Natural killer cell treated with Interleukin-12 subunit alpha and Interleukin-12 subunit beta and Interleukin-15 and Interleukin-18, amount 100 ng/mL, for 72 hours (primary cell): ENCODE measurements around the gene KAT6B. TPM values are rescaled to one million over a fixed set of nuclear protein-coding genes. Genes with fewer than 3 reads are reported as not detected.
"Not testable (repeated sequence)": the region's sequence is repeated elsewhere in the genome, so short reads cannot be mapped to it uniquely, and the experiment has no call there.

Experiments
- ATAC-seq, 2 donors: fragments of 150-1000 bp; cut with Tn5 transposase in 1 of 2; sonication (Bioruptor Pico), chemical (Tn5 transposase) in 1 of 2; 2 replicates each; pipeline ENCODE4 v1.10.0; 2021
- DNase-seq: peaks from one replicate; pipeline ENCODE4 v3.0.0; 2022; ENCODE audit warnings: low spot score
- H3K27ac Mint-ChIP-seq, 2 donors: 1 replicate in 1 of 2; 2 replicates in 1 of 2; pipeline ENCODE4 v1.8.0; 2022; ENCODE audit warnings: mixed read lengths in 2 of 2, mild to moderate bottlenecking in 1 of 2, moderate library complexity in 1 of 2
- H3K27me3 Mint-ChIP-seq, 2 donors: 1 replicate in 1 of 2; 2 replicates in 1 of 2; pipeline ENCODE4 v1.8.0; 2022; ENCODE audit warnings: mixed read lengths in 2 of 2
- H3K36me3 Mint-ChIP-seq: one replicate; pipeline ENCODE4 v1.8.0; 2022; ENCODE audit warnings: mixed read lengths
- H3K4me1 Mint-ChIP-seq, 2 donors: 1 replicate in 1 of 2; 2 replicates in 1 of 2; pipeline ENCODE4 v1.8.0; 2022; ENCODE audit warnings: low read depth in 2 of 2, mixed read lengths in 2 of 2, mild to moderate bottlenecking in 1 of 2
- H3K4me3 Mint-ChIP-seq: one replicate; pipeline ENCODE4 v1.8.0; 2022; ENCODE audit warnings: mixed read lengths
- H3K9me3 Mint-ChIP-seq: 2 replicates; pipeline ENCODE4 v1.8.0; 2022; ENCODE audit warnings: mixed read lengths
- total RNA-seq, 2 donors: library from RNA; stranded (reverse); gene quantifications; one replicate each; pipeline ENCODE4 v1.2.3, GENCODE V29; 2022

KAT6B gene
- total RNA-seq, 2 donors from 2014 or later = 26.7 to 27.9 TPM

DNA sequence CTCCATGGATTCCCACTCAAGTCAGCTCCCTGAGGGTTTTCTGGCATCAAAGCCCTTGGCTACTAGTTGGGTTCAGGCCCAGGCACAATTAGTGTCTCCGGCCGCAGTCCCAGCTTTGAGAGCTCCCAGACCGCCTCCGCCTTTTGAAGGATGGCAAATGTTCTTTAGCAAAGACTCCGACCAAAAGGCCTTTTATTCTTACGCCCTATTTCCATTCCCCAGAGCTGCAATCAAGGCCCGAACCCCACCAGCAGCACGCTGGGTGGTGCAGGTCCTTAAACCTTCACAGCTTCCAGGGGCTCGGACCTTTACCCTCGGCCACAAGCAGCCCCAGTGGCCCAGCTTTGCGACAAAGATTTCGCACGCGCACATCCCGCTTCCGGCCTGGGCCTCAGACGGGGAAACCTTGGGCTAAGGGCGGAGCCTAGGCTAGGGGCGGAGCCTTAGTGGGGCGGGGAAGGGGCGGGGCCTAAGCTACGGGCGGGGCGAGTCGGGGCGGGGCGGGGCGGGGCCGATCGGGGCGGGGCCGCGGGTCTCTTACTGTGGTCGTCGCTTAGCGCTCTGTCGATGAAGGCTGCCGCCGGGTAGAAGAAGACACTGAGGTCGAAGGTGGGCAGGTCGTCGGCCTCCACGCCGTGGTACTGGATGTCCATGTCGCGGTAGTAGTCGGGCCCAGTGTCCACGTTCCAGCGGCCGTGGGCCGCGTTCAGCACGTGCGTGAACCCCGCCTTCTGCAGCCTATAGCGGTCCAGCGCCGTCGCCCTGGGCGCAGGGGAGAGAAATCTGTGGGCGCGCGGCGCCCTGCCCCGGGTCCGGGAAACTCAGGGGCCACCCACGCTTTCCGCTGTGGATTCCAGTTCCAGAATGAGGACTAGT is 217.1 kb downstream of the KAT6B start:
- Mint-ChIP-seq H3K4me3 (peak overlapping the region; percentile 40), H3K27me3 (no peaks in the 10 kb centered on the region), H3K4me1 (peaks cover 5 to 11% of the 10 kb centered on the region in 2 donors), H3K36me3 (no peaks in the 10 kb centered on the region), H3K9me3 (no peaks in the 10 kb centered on the region), H3K27ac (no peak overlapping the region)
- ATAC-seq (peak; percentile 72 to 90), DNase-seq (peak; percentile 73)

DNA sequence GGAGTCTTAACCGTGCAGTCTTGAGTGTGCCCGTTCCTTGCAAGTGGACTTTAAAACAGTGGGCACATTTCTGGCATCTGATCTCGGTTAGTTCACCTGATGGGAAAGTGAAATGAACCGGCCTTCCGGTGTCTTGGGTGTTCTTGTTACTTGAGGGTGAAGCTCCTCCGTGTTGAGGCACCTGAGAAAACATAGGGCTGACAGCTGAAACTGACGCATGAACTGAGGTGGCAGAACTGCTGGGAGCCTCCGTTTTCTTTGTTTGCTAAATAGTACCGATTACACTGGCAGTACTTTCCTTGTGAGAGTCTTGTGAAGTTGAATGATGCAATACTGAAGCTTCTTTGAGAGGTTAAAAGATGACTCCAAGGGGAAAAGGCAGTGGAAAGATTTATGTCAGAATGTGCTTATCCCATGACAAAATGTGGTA is 222.3 kb downstream of the KAT6B start:
- Mint-ChIP-seq H3K4me1 (peaks cover 5 to 11% of the 10 kb centered on the region in 2 donors), H3K9me3 (no peaks in the 10 kb centered on the region), H3K27ac (peak overlapping the region in 1 of 2 donors; percentile 33), H3K36me3 (no peaks in the 10 kb centered on the region), H3K27me3 (no peaks in the 10 kb centered on the region), H3K4me3 (no peak overlapping the region)
- ATAC-seq (no peak), DNase-seq (no peak)

DNA sequence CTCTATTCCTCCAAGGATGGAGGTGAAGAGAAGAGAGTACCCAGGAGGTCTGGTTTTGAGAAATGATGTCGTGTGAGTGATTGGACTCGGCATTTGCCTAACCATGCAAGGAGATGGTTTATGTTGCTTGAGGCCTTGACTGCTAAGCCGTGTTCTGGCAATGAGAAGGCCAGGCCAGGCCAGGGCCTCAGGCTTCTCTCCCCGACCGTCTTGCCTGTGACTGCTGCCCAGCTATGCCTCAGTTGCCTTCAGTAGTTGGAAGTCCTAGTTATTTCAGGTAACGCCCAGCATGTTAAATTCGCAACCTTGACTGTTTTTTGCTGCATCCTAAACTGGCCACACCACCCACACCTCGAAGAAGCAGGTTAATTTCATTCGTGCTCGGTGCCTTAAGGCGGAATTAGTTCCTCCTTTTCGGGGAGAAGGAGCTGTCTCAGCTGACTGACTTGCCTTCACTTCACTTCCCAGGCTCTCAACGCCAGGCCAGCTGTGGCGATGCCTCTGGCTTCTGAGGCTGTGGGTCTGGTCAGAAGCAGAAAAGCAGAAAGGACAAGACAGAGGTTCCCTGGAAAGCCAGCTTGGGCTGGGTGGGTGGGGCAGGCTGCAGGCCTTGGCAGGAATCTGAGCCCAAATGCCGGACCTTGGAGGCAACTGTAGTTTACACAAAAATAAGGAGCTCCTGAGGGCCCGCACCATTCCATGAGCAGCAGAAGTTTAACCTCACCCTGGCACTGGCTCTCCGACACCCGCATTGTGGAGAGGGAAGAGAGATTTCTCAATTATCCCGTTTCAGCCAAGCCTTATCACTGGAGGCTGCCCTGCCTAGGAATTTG is 223.1 kb downstream of the KAT6B start:
- no peak for ATAC-seq
- H3K4me1 Mint-ChIP-seq = peaks cover under 1 to 5% of the 10 kb centered on the region in 2 donors
- H3K9me3 Mint-ChIP-seq = no peaks in the 10 kb centered on the region
- no peak overlapping the region for H3K27ac Mint-ChIP-seq
- no peaks in the 10 kb centered on the region for H3K36me3 Mint-ChIP-seq
- DNase-seq = no peak
- H3K4me3 Mint-ChIP-seq = no peak overlapping the region
- H3K27me3 Mint-ChIP-seq = no peaks in the 10 kb centered on the region

DNA sequence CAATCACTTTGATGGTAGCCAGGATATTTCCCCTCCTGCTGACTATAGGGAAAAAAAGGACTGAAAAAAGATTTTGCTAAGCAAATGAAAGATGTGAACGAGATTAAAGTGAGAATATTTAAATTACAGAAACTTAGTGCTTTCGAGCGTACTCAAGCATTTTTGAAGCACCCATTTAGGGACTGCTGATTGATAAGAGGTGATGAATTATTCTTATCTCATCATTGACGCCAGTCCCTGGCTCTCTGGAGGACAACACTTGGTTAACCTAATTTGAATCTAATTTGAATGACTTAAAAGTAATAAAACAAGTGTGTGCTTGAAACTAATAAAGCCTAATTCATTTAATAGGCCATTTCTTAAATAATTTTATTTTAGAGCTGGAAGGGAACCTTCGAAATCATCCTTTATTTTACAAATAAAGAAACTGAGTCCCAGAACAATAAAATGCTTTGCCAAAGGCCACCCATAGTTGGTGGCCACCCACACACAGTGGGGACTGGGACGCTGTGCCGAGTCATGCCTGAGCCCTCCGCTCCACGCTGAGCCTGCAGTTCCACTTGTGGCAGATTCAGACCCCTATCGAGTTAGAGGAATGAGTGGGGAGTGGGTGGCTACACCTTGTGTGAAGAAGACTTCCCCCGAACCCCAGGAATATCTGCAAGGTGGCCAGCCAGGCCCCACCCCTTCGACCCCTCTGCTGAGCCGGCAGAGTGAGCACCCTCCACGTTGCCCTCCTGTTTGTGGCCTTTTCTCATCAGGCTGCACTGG is 223.9 kb downstream of the KAT6B start:
- Mint-ChIP-seq H3K36me3 (no peaks in the 10 kb centered on the region), H3K4me1 (peaks cover 0 to 2% of the 10 kb centered on the region in 2 donors), H3K27ac (no peak overlapping the region)

DNA sequence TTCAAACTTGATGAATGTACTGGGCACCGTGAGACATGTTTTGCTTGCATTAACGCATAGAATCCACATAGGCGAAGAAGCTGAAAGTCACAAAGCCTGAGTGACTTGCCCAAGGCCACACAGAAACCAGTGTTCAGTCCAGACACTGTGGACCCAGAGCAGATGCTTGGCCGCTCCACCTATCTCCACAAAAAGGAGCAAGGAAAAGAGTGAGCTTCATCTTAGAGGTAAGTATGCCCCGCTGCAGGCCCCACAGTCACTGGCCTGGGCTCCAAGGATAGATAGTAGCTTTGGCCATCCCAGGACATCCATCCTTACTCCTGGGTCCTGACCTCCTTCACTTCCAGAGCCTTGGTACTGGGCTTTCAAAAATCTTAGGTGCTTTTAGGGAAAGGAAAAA is 224.9 kb downstream of the KAT6B start:
- H3K27ac Mint-ChIP-seq = no peak overlapping the region
- no peak for ATAC-seq
- H3K36me3 Mint-ChIP-seq = no peaks in the 10 kb centered on the region
- H3K4me1 Mint-ChIP-seq = peaks cover 0 to 2% of the 10 kb centered on the region in 2 donors
- no peaks in the 10 kb centered on the region for H3K9me3 Mint-ChIP-seq
- DNase-seq = no peak
- no peak overlapping the region for H3K4me3 Mint-ChIP-seq
- no peaks in the 10 kb centered on the region for H3K27me3 Mint-ChIP-seq

More for the DNA sequence above, 223.9 kb downstream of the KAT6B start:
- no peak for DNase-seq
- Mint-ChIP-seq H3K9me3 (no peaks in the 10 kb centered on the region), H3K27me3 (no peaks in the 10 kb centered on the region), H3K4me3 (no peak overlapping the region)
- no peak for ATAC-seq

DNA sequence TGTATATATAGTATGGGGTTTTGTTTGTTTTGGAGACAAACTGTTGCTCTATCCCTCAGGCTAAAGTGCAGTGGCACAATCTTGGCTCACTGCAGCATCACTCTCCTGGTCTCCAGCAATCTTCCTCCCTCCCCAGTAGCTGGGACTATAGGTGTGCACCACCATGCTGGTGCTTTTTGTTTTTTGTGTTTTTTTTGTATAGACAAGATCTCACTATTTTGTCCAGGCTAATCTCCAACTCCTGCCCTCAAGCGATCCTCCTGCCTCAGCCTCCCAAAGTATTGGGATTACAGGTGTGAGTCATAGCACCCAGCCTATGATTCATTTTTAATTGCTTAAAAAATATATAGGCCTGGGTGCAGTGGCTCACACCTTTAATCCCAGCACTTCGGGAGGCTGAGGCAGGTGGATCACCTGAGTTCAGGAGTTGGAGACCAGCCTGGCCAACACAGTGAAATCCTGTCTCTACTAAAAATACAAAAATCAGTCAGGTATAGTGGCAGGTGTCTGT is 229.6 kb downstream of the KAT6B start:
- not testable (repeated sequence) for H3K36me3 Mint-ChIP-seq, DNase-seq, H3K27ac Mint-ChIP-seq, ATAC-seq, H3K4me1 Mint-ChIP-seq, H3K27me3 Mint-ChIP-seq, H3K9me3 Mint-ChIP-seq, H3K4me3 Mint-ChIP-seq

DNA sequence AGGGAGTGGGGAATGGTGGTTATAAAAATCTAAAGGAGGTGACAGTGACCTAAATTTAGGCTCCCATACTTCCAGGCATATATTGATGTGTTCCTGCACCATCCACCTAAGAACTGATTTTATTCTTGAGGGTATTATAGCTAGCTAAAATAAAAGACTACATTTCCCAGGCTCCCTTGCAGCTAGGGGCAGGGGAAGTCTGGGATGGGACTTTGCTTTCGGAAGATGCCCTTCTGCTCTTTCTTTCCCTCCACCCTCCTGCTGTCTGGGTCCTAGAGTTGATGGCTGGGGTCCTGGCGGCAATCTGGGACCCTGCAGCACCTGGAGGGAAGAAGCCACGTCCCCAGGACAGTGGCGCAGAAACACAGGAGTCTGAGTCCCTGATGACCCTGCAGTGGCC is 231.3 kb downstream of the KAT6B start:
- Mint-ChIP-seq H3K9me3 (no peaks in the 10 kb centered on the region), H3K27me3 (no peaks in the 10 kb centered on the region), H3K4me1 (peaks cover 0 to 2% of the 10 kb centered on the region in 2 donors), H3K27ac (no peak overlapping the region), H3K4me3 (no peak overlapping the region), H3K36me3 (no peaks in the 10 kb centered on the region)
- DNase-seq (no peak), ATAC-seq (no peak)

DNA sequence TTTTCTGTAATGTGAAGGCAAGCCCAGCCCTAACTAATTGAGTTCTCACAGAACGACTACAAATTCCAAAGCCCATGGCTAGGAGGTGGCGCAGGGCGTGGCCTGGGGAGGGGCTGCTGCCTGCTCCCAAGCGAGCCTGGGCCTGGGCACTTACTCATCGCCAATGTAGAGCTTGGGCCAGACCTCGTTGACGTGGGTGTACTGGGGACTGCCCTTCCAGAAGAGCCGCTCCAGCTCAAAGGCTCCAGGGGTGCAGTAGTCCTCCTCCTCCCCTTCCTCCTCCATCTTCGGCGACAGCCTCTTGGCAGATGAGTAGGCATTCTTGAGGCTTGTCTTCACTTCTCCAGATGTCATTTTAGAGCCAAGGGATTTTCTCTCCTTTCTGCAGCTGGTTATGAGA is 231.8 kb downstream of the KAT6B start:
- Mint-ChIP-seq H3K4me1 (peaks cover 0 to 4% of the 10 kb centered on the region in 2 donors), H3K9me3 (no peaks in the 10 kb centered on the region), H3K27ac (no peak overlapping the region), H3K36me3 (no peaks in the 10 kb centered on the region), H3K27me3 (no peaks in the 10 kb centered on the region), H3K4me3 (no peak overlapping the region)
- DNase-seq (no peak), ATAC-seq (no peak)

DNA sequence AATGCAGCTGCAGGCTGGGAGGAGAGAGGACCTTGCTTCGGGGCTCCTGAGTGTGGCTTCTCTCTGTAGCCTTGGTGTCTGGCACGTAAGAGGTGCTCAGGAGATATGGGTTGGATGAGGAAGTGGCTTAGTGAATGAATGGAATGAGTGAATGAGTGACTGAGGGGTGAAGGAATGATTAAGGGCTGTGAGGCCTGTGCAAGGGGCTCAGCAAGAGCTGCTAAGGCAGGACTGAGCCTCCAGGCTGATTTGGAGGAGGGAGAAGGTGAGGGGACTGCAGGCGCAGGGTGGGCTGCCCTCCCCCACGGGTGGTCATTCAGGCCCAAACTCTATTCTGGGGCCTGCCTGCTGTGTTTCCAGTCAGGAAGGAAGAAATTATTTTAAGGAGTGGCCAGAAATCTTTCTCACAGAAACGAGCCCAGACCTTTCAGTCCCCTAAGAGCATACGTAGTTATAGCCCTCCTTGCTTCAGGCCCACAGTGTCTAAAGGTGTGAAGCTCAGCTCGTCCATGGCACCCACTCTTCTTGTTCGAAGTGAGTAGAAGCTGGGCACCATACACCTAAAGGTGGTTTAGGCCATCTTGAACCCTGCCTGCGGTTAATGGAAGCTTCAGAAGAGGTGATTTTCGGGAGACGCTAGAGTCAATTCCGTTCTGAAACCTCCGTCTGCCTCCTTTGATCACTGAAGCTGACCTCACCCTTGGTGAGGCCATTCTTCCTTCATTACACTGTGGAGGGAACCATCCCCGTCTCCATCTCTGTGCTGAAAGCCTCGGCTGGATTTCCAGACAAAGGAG is 235.5 kb downstream of the KAT6B start:
- no peak overlapping the region for H3K27ac Mint-ChIP-seq
- ATAC-seq (no peak), DNase-seq (no peak)
- no peaks in the 10 kb centered on the region for H3K36me3 Mint-ChIP-seq
- H3K4me1 Mint-ChIP-seq = peaks cover 0 to 2% of the 10 kb centered on the region in 2 donors
- no peaks in the 10 kb centered on the region for H3K9me3 Mint-ChIP-seq
- no peaks in the 10 kb centered on the region for H3K27me3 Mint-ChIP-seq
- H3K4me3 Mint-ChIP-seq = no peak overlapping the region

DNA sequence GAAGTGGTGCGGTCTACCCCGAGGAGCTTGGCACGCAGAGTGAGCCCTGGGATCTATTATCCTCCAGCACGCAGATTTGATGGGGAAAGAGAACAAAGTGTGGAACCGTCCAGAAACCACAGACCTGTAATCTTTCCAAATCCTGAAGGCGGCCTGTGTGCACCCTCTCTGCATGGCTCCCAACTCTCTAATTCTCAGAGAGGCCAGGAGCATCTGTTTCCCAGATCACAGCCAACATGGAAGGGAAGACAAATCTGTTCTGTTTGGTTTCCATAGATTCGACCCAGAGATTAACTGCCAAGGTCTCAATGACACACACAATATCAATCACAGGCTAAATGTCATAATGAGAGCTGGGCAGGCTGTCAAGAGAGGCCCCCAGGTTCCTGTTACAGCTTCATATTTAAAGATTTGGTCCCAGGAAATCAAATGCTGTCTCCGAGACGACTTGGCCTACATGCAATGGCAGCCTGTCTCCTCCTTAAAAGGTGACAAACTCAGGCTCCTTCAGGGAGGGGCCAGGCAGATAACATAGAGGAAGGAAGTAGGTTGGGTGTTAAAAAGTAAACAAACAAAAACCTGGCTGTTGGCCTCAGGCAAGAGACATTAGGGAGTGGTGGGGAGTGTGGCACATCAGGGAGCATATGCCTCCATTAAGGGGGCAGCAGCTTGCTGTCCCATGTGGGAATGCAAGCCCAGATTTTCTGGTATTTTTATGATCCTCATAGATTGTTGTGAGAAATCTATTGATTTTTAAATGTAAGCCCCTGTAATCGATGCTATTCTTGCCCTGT is 236.3 kb downstream of the KAT6B start:
- Mint-ChIP-seq H3K36me3 (no peaks in the 10 kb centered on the region), H3K27me3 (no peaks in the 10 kb centered on the region), H3K27ac (no peak overlapping the region), H3K9me3 (no peaks in the 10 kb centered on the region), H3K4me1 (peaks cover 0 to 2% of the 10 kb centered on the region in 2 donors), H3K4me3 (no peak overlapping the region)
- ATAC-seq (no peak), DNase-seq (no peak)

DNA sequence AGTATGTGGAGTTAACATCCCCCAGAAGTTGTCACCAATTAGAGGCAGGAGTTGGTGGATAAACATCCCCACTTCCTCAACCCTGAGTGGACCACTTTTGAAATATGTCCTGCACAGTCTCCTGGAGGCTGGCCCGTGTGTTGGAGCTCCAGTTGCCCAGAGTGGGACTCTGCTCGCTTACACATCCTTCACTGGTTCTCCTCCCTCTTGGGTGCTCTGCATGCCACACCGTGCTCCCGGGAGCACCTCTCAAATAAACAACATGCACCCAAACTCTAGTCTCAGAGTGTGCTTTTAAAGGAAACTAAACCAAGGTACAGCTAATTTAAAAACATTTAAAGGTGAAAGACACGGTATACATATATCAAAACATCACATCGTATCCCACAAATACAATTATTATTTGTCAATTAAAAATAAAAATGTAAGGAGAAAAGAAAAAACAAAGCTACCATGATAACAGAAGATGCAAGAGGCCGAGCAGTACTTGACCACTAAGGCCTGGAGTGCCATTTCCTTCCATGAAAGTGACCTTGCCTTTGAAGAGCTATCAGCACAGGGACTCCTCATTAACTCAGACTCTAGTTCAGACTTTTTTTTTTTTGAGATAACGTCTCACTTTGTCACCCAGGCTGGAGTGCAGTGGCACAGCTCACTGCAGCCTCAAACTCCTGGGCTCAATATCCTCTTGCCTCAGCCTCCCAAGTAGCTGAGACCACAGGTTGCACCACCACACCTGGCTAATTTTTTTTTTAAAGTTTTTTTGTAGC is 237.2 kb downstream of the KAT6B start:
- H3K9me3 Mint-ChIP-seq = no peaks in the 10 kb centered on the region
- ATAC-seq (no peak), DNase-seq (no peak)
- H3K27me3 Mint-ChIP-seq = no peaks in the 10 kb centered on the region
- no peak overlapping the region for H3K4me3 Mint-ChIP-seq
- no peaks in the 10 kb centered on the region for H3K36me3 Mint-ChIP-seq
- peaks cover 0 to 2% of the 10 kb centered on the region in 2 donors for H3K4me1 Mint-ChIP-seq
- no peak overlapping the region for H3K27ac Mint-ChIP-seq

DNA sequence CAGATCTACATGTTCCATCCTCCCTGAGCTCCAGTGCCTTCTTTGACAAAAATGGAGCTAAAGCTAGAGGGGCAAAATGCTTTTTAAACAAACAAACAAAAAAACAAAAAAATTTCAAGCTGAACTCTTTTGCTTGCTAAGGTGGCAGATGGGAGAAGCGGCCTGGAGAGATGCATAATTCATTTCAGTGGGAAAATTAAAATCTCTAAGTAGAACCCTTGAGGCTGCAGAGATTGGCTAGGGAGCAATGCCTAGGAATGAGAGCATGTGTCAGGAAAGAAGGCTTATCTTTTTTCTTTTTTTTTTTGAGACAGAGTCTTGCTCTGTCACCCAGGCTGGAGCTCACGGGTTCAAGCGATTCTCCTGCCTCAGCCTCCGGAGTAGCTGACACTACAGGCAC is 238.7 kb downstream of the KAT6B start:
- no peak for ATAC-seq
- Mint-ChIP-seq H3K4me1 (peaks cover 0 to 2% of the 10 kb centered on the region in 2 donors), H3K27me3 (no peaks in the 10 kb centered on the region), H3K27ac (no peak overlapping the region), H3K4me3 (no peak overlapping the region), H3K36me3 (no peaks in the 10 kb centered on the region), H3K9me3 (no peaks in the 10 kb centered on the region)
- DNase-seq = no peak
